Fibroblast of villous mesenchyme (primary cell): ENCODE measurements around the gene USP1. TPM values are rescaled to one million over a fixed set of nuclear protein-coding genes. Genes with fewer than 3 reads are reported as not detected.

Source experiments
- DNase-seq: peaks from one replicate; pipeline ENCODE4 v3.0.0-alpha.2; 2010; ENCODE audit warnings: low read depth
- H3K4me3 ChIP-seq: 2 replicates; pipeline ENCODE4 v1.5.1; 2011; ENCODE audit warnings: low read depth, mild to moderate bottlenecking, low read length
- total RNA-seq: library from RNA; depleted of rRNA; stranded (reverse); fragments of >200 nt; gene quantifications from 2 replicates; pipeline ENCODE4 v1.2.3, GENCODE V29; 2012
- TF ChIP-seq, protein P1 (sequence below): IDR thresholded peaks from 2 replicates; pipeline ENCODE4 v1.5.1; 2012; ENCODE audit warnings: low read depth, mild to moderate bottlenecking, low read length; ENCODE audit not compliant: insufficient read depth

The USP1 gene
- total RNA-seq, 1 donor: 28.5 TPM

DNA sequence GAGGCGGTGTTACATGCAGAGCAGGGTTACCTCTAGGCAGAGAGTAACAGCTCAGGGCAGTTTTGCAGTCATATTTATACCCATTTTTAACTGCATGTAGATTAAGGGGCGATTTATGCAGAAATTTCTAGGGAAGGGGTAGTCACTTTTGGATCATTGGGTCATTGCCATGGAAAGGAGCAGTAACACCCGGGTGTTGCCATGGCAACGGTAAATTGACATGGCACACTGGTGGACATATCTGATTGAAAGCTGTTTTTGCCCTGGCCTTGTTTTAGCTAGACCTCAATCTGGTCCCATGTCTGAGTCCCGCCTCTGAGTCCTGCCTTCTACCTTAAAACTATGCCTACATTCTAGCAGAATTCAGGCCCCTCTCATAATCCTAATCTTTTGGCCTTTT is 11.8 kb upstream of the USP1 start:
- TF ChIP-seq, protein P1, sequence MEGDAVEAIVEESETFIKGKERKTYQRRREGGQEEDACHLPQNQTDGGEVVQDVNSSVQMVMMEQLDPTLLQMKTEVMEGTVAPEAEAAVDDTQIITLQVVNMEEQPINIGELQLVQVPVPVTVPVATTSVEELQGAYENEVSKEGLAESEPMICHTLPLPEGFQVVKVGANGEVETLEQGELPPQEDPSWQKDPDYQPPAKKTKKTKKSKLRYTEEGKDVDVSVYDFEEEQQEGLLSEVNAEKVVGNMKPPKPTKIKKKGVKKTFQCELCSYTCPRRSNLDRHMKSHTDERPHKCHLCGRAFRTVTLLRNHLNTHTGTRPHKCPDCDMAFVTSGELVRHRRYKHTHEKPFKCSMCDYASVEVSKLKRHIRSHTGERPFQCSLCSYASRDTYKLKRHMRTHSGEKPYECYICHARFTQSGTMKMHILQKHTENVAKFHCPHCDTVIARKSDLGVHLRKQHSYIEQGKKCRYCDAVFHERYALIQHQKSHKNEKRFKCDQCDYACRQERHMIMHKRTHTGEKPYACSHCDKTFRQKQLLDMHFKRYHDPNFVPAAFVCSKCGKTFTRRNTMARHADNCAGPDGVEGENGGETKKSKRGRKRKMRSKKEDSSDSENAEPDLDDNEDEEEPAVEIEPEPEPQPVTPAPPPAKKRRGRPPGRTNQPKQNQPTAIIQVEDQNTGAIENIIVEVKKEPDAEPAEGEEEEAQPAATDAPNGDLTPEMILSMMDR: no peak
- H3K4me3 ChIP-seq: no peak overlapping the region
- no peak for DNase-seq

DNA sequence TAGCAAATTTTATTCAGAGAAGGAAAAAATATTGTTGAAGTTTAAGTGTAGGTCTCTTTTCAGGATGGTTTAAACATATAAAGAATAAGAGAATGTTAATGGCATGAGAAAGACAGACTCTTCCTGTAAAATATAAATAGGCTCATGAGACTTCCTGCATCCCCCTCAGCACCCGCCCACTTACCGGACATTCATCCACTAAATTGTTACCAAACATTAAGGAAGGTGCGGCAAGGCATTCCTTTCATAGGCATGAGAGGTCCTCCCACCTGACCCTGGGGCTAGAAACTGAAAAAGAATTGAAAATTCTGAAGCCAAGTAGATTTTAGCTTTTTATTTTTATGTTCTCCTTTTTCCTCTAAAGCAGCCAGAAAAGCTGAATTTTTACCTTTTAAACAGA is 10.6 kb upstream of the USP1 start:
- no peak for DNase-seq
- TF ChIP-seq, protein P1: no peak
- H3K4me3 ChIP-seq: no peak overlapping the region

DNA sequence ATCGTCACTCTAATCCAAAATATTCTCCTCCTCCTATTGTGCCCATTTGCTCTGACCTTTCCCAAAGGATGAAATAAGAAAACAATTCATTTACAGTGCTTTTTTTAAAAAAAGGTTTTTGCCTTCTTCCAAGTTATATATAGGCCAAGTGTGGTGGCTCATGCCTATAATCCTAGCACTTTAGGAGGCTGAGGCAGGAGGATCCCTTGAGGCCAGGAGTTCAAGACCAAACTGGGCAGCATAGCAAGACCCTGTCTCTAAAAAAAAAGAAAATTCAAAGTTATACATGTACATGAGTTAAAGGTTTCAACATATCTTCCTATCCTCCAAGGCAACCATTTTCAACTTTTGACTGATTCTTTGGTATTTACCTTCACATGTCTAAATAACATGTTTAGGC is 10.1 kb upstream of the USP1 start:
- DNase-seq: no peak
- TF ChIP-seq, protein P1: no peak
- H3K4me3 ChIP-seq: no peak overlapping the region

DNA sequence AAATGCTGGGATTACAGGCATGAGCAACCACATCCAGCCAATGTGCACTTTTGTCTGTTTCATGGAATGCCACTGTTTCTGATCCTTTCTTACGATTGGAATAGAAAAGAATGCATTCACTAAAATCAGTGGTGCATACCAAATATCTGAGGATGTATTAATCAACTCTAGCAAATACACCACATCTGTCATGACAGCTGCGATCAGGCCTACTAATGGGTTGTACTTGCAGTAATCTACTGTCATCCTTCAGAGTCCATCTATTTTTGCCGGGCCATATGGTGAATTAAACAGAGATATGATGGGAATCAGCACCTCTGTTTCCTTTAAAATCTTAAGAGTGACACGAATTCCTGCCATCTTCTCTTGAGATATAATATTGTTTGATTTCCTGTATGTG is 8.5 kb upstream of the USP1 start:
- TF ChIP-seq, protein P1: no peak
- no peak overlapping the region for H3K4me3 ChIP-seq
- no peak for DNase-seq

DNA sequence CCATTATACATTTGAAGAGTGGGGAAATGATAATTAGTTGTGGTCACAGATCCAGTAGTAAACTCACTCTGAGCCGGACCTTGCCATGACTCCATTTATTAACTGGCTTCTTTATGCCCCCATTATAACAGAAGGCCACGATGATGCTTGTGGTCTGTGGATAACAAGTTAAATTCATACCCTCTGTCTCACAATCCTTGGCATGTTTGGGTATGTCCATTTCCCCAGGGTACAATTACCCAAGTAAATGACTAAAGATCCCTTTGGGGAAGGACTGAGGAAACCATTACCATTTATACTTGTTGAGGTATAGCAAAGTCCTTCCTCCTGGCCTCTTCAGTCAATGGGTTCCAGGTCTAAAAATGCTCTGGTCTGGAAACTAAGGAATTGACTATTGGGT is 7.3 kb upstream of the USP1 start:
- no peak overlapping the region for H3K4me3 ChIP-seq
- DNase-seq: no peak
- TF ChIP-seq, protein P1: no peak

DNA sequence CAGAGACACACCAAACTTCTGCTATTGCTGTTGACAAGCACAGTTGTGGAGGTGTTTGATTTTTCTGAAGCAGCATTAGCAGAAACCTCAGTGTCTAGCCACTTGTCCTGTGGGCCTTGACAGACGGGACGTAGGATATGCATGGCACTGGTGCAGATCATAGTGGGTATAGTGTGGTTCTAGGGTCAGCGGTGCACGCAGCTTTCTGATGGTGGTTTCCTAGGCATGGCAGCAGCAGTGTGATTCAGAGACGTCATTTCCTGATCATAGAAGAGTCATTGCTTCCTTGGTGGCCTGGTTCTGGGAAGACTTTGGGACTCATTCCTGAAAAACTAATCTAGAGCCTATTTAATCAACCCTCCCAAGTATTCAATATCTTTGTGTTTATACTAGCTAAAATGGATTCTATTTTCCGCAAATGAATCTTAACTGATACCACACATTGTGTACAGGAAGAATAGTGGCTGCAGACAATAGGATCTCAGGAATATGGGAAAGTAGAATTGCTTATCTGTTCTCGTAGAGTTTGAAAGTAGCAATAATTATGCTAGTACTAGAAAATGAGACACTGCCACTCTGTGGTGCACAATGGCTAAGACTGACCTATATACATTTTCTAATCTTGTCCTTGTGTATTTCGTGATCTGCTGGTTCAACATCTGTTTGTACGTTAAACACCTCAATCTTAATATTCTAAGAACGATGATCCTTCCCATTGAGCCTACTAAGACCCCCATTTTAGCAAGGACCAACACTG is 2.8 kb upstream of the USP1 start:
- no peak for DNase-seq
- no peak overlapping the region for H3K4me3 ChIP-seq
- TF ChIP-seq, protein P1: no peak

DNA sequence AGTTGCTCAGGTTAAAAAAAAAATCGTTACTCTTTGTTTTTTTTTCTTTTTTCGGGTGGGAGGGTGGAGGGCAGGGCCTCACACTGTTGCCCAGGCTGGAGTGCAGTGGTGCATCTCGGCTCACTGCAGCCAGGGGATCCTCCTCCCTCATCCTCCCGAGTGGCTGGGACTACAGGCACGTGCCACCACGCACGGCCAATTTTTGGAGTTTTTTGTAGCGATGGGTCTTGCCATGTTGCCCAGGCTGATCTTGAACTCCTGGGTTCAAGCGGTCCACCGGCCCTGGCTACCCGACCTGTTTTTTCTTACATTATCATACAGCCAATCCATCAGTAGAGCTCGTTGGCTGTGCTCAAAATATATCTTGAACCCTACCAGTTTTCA is 2.2 kb upstream of the USP1 start:
- no peak for DNase-seq
- TF ChIP-seq, protein P1: no peak
- H3K4me3 ChIP-seq: no peak overlapping the region
